Panc1 (cell line): ENCODE results near the gene MBTPS1. TPM values are rescaled to one million over a fixed set of nuclear protein-coding genes. Genes with fewer than 3 reads are reported as not detected.

ENCODE experiments used
- ATAC-seq: fragments of 200-7000 bp; cut with Tn5 transposase; 2 replicates; pipeline ENCODE4 v1.9.1; 2020; ENCODE audit warnings: mild to moderate bottlenecking, moderate library complexity
- BruUV-seq: library from RNA; stranded (reverse); fragments of 400-500 nt; replicated peaks from 2 replicates; lab custom pipeline; 2021; lab: Mats Ljungman, UMichigan
- CTCF ChIA-PET: fragments of 300-600 bp; sonication (Branson Sonifier 250); formaldehyde crosslinking; loops from one replicate; lab custom pipeline; 2022; ENCODE audit warnings: antibody characterized with exemption; lab: Charles Lee
- POLR2A ChIA-PET: fragments of 300-600 bp; sonication (Branson Sonifier 250); formaldehyde crosslinking; loops from one replicate; lab custom pipeline; 2022; ENCODE audit warnings: antibody characterized with exemption; lab: Charles Lee
- DNase-seq: peaks from one replicate; pipeline ENCODE4 v3.0.0-alpha.2; 2010; ENCODE audit warnings: low read depth, low spot score
- H3K27ac ChIP-seq: 2 replicates; pipeline ENCODE4 v1.5.1; 2011; ENCODE audit warnings: mild to moderate bottlenecking, low read length, inconsistent platforms
- H3K27me3 ChIP-seq: fragments of 200-500 bp; sonication (Bioruptor generic); 2 replicates; pipeline ENCODE4 v1.6.0; 2014; ENCODE audit warnings: low read length, inconsistent platforms; ENCODE audit not compliant: control insufficient read depth, insufficient read depth
- H3K36me3 ChIP-seq: fragments of 200-500 bp; sonication (Bioruptor generic); 2 replicates; pipeline ENCODE4 v1.5.1; 2014; ENCODE audit warnings: inconsistent platforms, mild to moderate bottlenecking, low read length, moderate library complexity; ENCODE audit not compliant: control insufficient read depth, insufficient read depth
- H3K4me1 ChIP-seq: 2 replicates; pipeline ENCODE4 v1.5.1; 2011; ENCODE audit warnings: inconsistent platforms, mild to moderate bottlenecking, low read length, moderate library complexity; ENCODE audit not compliant: control insufficient read depth, insufficient read depth
- H3K4me3 ChIP-seq, 2 experiments: 2 replicates each; pipeline ENCODE4 v1.5.1; 2011 to 2012; ENCODE audit warnings: low read depth in 2 of 2, low read length in 2 of 2, mild to moderate bottlenecking in 2 of 2, inconsistent platforms in 1 of 2, moderate library complexity in 1 of 2
- H3K9me3 ChIP-seq: fragments of 200-500 bp; sonication (Bioruptor generic); 2 replicates; pipeline ENCODE4 v1.5.1; 2014; ENCODE audit warnings: low read depth, mild to moderate bottlenecking, inconsistent platforms, low read length, moderate library complexity; ENCODE audit not compliant: control insufficient read depth, insufficient read depth
- POLR2AphosphoS5 ChIP-seq: IDR thresholded peaks from 2 replicates; pipeline ENCODE4 v1.6.1; 2012; ENCODE audit warnings: mild to moderate bottlenecking, low read depth, low read length, moderate library complexity
- SIN3A ChIP-seq: IDR thresholded peaks from 2 replicates; pipeline ENCODE4 v1.6.1; 2012; ENCODE audit warnings: low read depth, mild to moderate bottlenecking, low read length, moderate library complexity, borderline replicate concordance; ENCODE audit not compliant: insufficient read depth
- in situ Hi-C: cut with HindIII; loops from 2 replicates; pipeline ENCODE4 v1.10.0; 2016; ENCODE audit warnings: low sequenced_read_pairs, low pct_unique_long_range_greater_than_20kb
- intact Hi-C: fragments of 100-400 bp; cut with micrococcal nuclease; formaldehyde crosslinking; loops from one replicate; pipeline ENCODE4 v1.10.0; 2022; ENCODE audit not compliant: unreplicated experiment
- total RNA-seq: library from RNA; stranded (reverse); gene quantifications from one replicate; pipeline ENCODE4 v1.2.1, GENCODE V29; 2021; ENCODE audit not compliant: unreplicated experiment
- TF ChIP-seq, protein P1 (sequence below), 2 experiments: IDR thresholded peaks; 2 replicates each; pipeline ENCODE4 v1.6.1; 2011 to 2012; ENCODE audit warnings: low read depth in 2 of 2, control low read depth in 1 of 2, low read length in 1 of 2, mild to moderate bottlenecking in 1 of 2, moderate library complexity in 1 of 2; ENCODE audit not compliant: insufficient read depth in 1 of 2
- TF ChIP-seq, protein P2 (sequence below): fragments of 450-650 bp; IDR thresholded peaks from 2 replicates; pipeline ENCODE4 v1.5.1; 2017; ENCODE audit warnings: mild to moderate bottlenecking

MBTPS1 gene
- total RNA-seq, 1 experiment from 2014 or later: 66.8 TPM

DNA sequence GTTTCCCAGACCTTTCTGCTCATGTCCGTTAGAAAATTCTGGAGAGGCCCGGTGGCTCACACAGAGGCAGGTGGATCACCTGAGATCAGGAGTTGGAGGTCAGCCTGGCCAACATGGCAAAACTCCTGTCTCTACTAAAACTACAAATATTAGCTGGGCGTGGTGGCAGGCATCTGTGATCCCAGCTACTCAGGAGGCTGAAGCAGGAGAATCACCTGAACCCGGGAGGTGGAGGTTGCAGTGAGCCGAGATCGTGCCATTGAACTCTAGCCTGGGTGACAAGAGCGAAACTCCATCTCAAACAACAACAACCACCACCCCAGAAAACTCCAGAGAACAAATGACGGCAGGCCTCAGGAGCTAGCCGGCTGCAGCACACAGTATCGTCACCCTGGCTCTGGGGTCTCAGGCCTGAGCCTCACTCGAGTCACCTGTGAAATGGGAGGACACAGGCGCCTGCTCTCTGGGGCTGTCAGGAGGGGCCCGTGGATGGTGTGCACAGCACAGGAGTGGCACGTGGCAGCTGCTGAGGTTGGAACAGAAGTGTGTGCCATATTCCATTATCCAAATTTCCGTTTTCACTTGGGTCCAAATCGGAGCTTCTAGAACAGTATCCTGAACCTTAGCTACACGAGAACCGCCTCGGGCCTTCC is 70.8 kb downstream of the MBTPS1 start:
- no peak for DNase-seq
- H3K4me3 ChIP-seq: no peak overlapping the region
- no TSS peak for BruUV-seq
- TF ChIP-seq SIN3A: no peak
- TF ChIP-seq POLR2AphosphoS5: no peak
- TF ChIP-seq, protein P1, sequence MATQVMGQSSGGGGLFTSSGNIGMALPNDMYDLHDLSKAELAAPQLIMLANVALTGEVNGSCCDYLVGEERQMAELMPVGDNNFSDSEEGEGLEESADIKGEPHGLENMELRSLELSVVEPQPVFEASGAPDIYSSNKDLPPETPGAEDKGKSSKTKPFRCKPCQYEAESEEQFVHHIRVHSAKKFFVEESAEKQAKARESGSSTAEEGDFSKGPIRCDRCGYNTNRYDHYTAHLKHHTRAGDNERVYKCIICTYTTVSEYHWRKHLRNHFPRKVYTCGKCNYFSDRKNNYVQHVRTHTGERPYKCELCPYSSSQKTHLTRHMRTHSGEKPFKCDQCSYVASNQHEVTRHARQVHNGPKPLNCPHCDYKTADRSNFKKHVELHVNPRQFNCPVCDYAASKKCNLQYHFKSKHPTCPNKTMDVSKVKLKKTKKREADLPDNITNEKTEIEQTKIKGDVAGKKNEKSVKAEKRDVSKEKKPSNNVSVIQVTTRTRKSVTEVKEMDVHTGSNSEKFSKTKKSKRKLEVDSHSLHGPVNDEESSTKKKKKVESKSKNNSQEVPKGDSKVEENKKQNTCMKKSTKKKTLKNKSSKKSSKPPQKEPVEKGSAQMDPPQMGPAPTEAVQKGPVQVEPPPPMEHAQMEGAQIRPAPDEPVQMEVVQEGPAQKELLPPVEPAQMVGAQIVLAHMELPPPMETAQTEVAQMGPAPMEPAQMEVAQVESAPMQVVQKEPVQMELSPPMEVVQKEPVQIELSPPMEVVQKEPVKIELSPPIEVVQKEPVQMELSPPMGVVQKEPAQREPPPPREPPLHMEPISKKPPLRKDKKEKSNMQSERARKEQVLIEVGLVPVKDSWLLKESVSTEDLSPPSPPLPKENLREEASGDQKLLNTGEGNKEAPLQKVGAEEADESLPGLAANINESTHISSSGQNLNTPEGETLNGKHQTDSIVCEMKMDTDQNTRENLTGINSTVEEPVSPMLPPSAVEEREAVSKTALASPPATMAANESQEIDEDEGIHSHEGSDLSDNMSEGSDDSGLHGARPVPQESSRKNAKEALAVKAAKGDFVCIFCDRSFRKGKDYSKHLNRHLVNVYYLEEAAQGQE (IDR thresholded peaks at IDR 0.05; ENCODE audit: insufficient read depth in 1 of 2, low read depth in 2 of 2, low read length in 1 of 2): no peak
- TF ChIP-seq, protein P2, sequence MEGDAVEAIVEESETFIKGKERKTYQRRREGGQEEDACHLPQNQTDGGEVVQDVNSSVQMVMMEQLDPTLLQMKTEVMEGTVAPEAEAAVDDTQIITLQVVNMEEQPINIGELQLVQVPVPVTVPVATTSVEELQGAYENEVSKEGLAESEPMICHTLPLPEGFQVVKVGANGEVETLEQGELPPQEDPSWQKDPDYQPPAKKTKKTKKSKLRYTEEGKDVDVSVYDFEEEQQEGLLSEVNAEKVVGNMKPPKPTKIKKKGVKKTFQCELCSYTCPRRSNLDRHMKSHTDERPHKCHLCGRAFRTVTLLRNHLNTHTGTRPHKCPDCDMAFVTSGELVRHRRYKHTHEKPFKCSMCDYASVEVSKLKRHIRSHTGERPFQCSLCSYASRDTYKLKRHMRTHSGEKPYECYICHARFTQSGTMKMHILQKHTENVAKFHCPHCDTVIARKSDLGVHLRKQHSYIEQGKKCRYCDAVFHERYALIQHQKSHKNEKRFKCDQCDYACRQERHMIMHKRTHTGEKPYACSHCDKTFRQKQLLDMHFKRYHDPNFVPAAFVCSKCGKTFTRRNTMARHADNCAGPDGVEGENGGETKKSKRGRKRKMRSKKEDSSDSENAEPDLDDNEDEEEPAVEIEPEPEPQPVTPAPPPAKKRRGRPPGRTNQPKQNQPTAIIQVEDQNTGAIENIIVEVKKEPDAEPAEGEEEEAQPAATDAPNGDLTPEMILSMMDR: no peak
- no peaks in the 10 kb centered on the region for H3K4me1 ChIP-seq
- CTCF ChIA-PET: no interaction called here
- H3K27ac ChIP-seq: no peak overlapping the region
- H3K36me3 ChIP-seq: no peaks in the 10 kb centered on the region
- ATAC-seq: no peak
- no peaks in the 10 kb centered on the region for H3K27me3 ChIP-seq
- H3K9me3 ChIP-seq: no peaks in the 10 kb centered on the region
- intact Hi-C loops: no loop called here
- POLR2A ChIA-PET: no interaction called here
- in situ Hi-C loops: no loop called here

DNA sequence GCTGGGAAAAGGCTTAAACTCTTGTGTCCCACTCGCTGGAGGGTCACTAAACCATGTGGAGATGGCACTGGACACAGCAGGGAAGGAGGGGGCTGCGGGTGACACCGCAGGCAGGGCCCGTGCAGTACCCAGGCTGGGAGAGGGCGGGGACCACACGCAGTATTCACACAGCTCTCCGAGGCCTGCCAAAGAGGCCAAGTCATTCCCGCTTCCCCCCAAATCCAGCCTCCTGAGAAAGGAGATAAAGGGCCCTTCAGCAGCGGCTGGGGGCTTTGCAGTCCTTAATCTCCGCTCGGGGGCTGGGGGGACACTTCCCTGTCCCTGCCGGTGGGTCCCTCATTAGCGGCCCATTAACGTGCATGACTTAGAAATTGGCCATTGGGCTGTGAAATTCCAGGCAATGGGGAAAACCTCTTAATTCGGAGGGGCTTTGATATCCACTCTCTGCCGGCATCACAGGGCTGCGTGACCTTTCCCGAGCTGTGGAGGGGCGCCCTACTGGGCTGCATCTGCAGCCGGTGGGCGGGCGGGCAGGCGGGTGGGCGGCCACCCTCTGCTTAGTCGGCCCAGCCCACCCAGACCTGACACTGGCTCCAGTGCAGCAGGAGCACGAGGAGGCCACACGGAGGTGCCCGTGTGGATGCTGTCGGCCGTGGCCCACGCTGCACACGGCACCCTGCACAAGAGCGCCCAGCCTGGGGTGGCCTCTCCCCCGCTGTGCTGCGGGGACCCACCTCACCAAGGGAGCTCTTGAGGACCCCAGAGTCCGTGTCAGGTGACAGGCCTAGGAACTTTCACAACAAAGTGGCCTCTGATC is 71.5 kb downstream of the MBTPS1 start:
- Histone ChIP-seq H3K27ac (no peak overlapping the region), H3K36me3 (no peaks in the 10 kb centered on the region), H3K4me3 (no peak overlapping the region), H3K9me3 (no peaks in the 10 kb centered on the region), H3K27me3 (no peaks in the 10 kb centered on the region), H3K4me1 (no peaks in the 10 kb centered on the region)
- POLR2A ChIA-PET: interaction anchor here (0.6 kb wide), 1 partner anchor 31 kb away, joined by 3 read pairs; no protein-coding TSS in a partner anchor
- in situ Hi-C loops (no loop called here), intact Hi-C loops (no loop called here)
- DNase-seq (no peak), ATAC-seq (no peak)
- CTCF ChIA-PET: no interaction called here
- TF ChIP-seq, protein P2: no peak
- TF ChIP-seq, protein P1 (IDR thresholded peaks at IDR 0.05; ENCODE audit: insufficient read depth in 1 of 2, low read depth in 2 of 2, low read length in 1 of 2): no peak
- no TSS peak for BruUV-seq
